Mammary epithelial cell (primary cell): ENCODE data around the gene BCL7B.

Experiments used
- EZH2 ChIP-seq: IDR thresholded peaks from 2 replicates; pipeline ENCODE4 v1.6.1; 2012; ENCODE audit warnings: low read length, inconsistent platforms, borderline replicate concordance
- TF ChIP-seq, protein P1 (sequence below), 2 donors: IDR thresholded peaks in 1 of 2; conservative IDR thresholded peaks in 1 of 2; 2 replicates each; pipeline ENCODE4 v1.5.1; 2011 to 2012; ENCODE audit warnings: inconsistent platforms in 2 of 2, low read length in 2 of 2, mild to moderate bottlenecking in 2 of 2, control low read depth in 1 of 2, low read depth in 1 of 2; ENCODE audit not compliant: insufficient read depth in 1 of 2; ENCODE audit errors: extremely low read depth in 1 of 2

DNA sequence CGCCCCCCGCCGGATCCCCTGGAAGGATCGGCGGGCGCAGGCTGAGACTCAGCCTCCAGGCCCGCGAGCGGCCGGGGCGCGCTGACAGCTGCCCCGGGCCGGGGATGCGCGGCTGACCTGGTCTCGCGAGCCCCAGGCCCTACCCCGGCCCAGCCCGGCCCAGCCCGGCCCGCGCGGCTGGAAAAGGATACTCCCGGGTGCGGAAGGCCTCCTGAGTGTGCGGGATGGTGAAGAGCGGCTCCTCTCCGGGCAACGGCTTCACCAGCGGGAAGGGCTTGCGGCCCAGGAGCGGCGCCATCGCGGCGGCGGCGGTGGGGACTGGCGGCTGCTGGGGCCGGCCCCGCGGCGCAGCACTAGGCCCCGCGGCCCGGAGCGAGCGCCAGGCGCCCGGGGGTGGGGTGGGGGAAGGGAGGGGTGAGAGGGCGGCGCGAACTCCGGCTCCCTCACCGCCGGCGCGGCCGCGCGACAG is 35.8 kb downstream of the BCL7B start:
- TF ChIP-seq, protein P1, sequence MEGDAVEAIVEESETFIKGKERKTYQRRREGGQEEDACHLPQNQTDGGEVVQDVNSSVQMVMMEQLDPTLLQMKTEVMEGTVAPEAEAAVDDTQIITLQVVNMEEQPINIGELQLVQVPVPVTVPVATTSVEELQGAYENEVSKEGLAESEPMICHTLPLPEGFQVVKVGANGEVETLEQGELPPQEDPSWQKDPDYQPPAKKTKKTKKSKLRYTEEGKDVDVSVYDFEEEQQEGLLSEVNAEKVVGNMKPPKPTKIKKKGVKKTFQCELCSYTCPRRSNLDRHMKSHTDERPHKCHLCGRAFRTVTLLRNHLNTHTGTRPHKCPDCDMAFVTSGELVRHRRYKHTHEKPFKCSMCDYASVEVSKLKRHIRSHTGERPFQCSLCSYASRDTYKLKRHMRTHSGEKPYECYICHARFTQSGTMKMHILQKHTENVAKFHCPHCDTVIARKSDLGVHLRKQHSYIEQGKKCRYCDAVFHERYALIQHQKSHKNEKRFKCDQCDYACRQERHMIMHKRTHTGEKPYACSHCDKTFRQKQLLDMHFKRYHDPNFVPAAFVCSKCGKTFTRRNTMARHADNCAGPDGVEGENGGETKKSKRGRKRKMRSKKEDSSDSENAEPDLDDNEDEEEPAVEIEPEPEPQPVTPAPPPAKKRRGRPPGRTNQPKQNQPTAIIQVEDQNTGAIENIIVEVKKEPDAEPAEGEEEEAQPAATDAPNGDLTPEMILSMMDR (conservative IDR thresholded peaks at IDR 0.05 in 1 of 2, IDR thresholded peaks at IDR 0.05 in 1 of 2; ENCODE audit: extremely low read depth in 1 of 2, insufficient read depth in 1 of 2, low read depth in 1 of 2, low read length in 2 of 2) = no peak
- no peak for TF ChIP-seq EZH2
